ENCODE measurements around the gene KDM5A.
A peak's percentile ranks its signal among the peaks of the same experiment; 100 is the strongest.
"Not testable (repeated sequence)": the region's sequence is repeated elsewhere in the genome, so short reads cannot be mapped to it uniquely, and the experiment has no call there.

KDM5A gene

GRCh38 chr12:389142-390096 lies at the start of gene KDM5A:
TSS of gene KDM5A (minus strand) at chr12:389320. CDS start at chr12:389091, 229 bp downstream.
- DNase-seq (ENCODE audit: low spot score) = peak; percentile 91

GRCh38 chr12:435737-436136 lies 46.6 kb upstream of the KDM5A start:
- not testable (repeated sequence) for DNase-seq (ENCODE audit: low spot score)

GRCh38 chr12:422526-422925 lies 33.4 kb upstream of the KDM5A start:
- DNase-seq (ENCODE audit: low spot score) = no peak

- DNase-seq (ENCODE audit: low spot score) = no peak
Observed at GRCh38 chr12:418432-418831, 29.3 kb upstream of the KDM5A start.

GRCh38 chr12:414859-415258 lies 25.7 kb upstream of the KDM5A start:
- no peak for DNase-seq (ENCODE audit: low spot score)

GRCh38 chr12:402029-402389 lies 12.9 kb upstream of the KDM5A start:
- no peak for DNase-seq (ENCODE audit: low spot score)

- peak; percentile 96 for DNase-seq (ENCODE audit: low spot score)
Observed at GRCh38 chr12:401235-402028, 12.3 kb upstream of the KDM5A start, which contains the start of gene CCDC77. TSS of gene CCDC77 (plus strand) at chr12:401644. CDS start at chr12:409384, 7,740 bp downstream.

GRCh38 chr12:400828-401227 lies 11.7 kb upstream of the KDM5A start:
- no peak for DNase-seq (ENCODE audit: low spot score)

- no peak for DNase-seq (ENCODE audit: low spot score)
Observed at GRCh38 chr12:388541-389141, 479 bp downstream of the KDM5A start.

GRCh38 chr12:388012-388411 lies 1.1 kb downstream of the KDM5A start:
- no peak for DNase-seq (ENCODE audit: low spot score)

GRCh38 chr12:386651-387050 lies 2.5 kb downstream of the KDM5A start:
- no peak for DNase-seq (ENCODE audit: low spot score)

GRCh38 chr12:370739-371485 lies 18.2 kb downstream of the KDM5A start:
- DNase-seq (ENCODE audit: low spot score) = not testable (repeated sequence)

- no peak for DNase-seq (ENCODE audit: low spot score)
Observed at GRCh38 chr12:367972-368371, 21.1 kb downstream of the KDM5A start.

GRCh38 chr12:366820-367219 lies 22.3 kb downstream of the KDM5A start:
- no peak for DNase-seq (ENCODE audit: low spot score)

- DNase-seq (ENCODE audit: low spot score) = no peak
Observed at GRCh38 chr12:359091-359490, 30.0 kb downstream of the KDM5A start.

GRCh38 chr12:356276-356988 lies 32.7 kb downstream of the KDM5A start:
- no peak for DNase-seq (ENCODE audit: low spot score)

- not testable (repeated sequence) for DNase-seq (ENCODE audit: low spot score)
Observed at GRCh38 chr12:351197-351596, 37.9 kb downstream of the KDM5A start.

- not testable (repeated sequence) for DNase-seq (ENCODE audit: low spot score)
Observed at GRCh38 chr12:349625-350024, 39.5 kb downstream of the KDM5A start.

GRCh38 chr12:343036-343435 lies 46.1 kb downstream of the KDM5A start:
- DNase-seq (ENCODE audit: low spot score) = not testable (repeated sequence)

- no peak for DNase-seq (ENCODE audit: low spot score)
Observed at GRCh38 chr12:337039-337438, 52.1 kb downstream of the KDM5A start.

GRCh38 chr12:334125-334524 lies 55.0 kb downstream of the KDM5A start:
- no peak for DNase-seq (ENCODE audit: low spot score)
